Adrenal gland (tissue), 12 donors: ENCODE measurements around the gene SYNPR. TPM values are rescaled to one million over a fixed set of nuclear protein-coding genes. Genes with fewer than 3 reads are reported as not detected.

ENCODE experiments used
- DNase-seq, 7 donors: peaks; one replicate each; pipeline ENCODE4 v3.0.0-alpha.2; 2019 to 2020
- H3K27ac ChIP-seq, 5 donors: fragments of 200-600 bp; sonication (generic) in 4 of 5; 1 replicate in 3 of 5; 2 replicates in 2 of 5; pipeline versions ENCODE4 v1.5.1 to v1.8.0; 2016 to 2020; ENCODE audit warnings: mild to moderate bottlenecking in 1 of 5
- H3K27me3 ChIP-seq: fragments of 200-600 bp; 2 replicates; pipeline ENCODE4 v1.8.0; 2021
- H3K36me3 ChIP-seq, 2 donors: fragments of 200-600 bp; replicated peaks in 1 of 2; 1 replicate in 1 of 2; 2 replicates in 1 of 2; pipeline versions ENCODE4 v1.5.1 to v1.8.0; 2018 to 2022
- H3K4me1 ChIP-seq, 2 donors: fragments of 200-600 bp; replicated peaks in 1 of 2; 1 replicate in 1 of 2; 2 replicates in 1 of 2; pipeline versions ENCODE4 v1.5.1 to v1.8.0; 2018 to 2021
- H3K4me3 ChIP-seq, 4 donors: fragments of 200-600 bp; sonication (generic) in 3 of 4; one replicate each; pipeline ENCODE4 v1.5.1; 2016 to 2018
- H3K9me3 ChIP-seq, 3 donors: fragments of 200-600 bp; sonication (generic) in 1 of 3; replicated peaks in 1 of 3; 1 replicate in 2 of 3; 2 replicates in 1 of 3; pipeline versions ENCODE4 v1.5.1 to v1.8.0; 2016 to 2021
- POLR2A ChIP-seq, 2 donors: fragments of 450-650 bp; IDR thresholded peaks; one replicate each; pipeline ENCODE4 v1.6.1; 2017; ENCODE audit warnings: antibody characterized with exemption in 2 of 2, mild to moderate bottlenecking in 2 of 2, moderate library complexity in 1 of 2
- WGBS, 4 donors: extraction: QIAGEN DNeasy Blood & Tissue Kit in 2 of 4; methylation state at CpG; one replicate each; pipeline versions ENCODE4 v1.1.5 to v1.1.7; 2013 to 2017; 5-methylcytosine and 5-hydroxymethylcytosine counted together
- intact Hi-C, 2 donors: fragments of 100-400 bp; cut with DNase I; formaldehyde crosslinking; loops; one replicate each; pipeline versions ENCODE4 v1.14.1 to v1.15.0; 2022 to 2023
- polyA plus RNA-seq, 3 donors: library from polyadenylated mRNA; stranded (reverse); fragments of 200-250 nt in 2 of 3; fragments of 350-450 nt in 1 of 3; fragmentation: Illumina TruSeq in 1 of 3; extraction: RNeasy Lipid Tissue Mini Kit (QIAGEN cat#74804) in 1 of 3; gene quantifications; one replicate each; pipeline ENCODE4 v1.2.3, GENCODE V29; 2013 to 2014
- total RNA-seq, 9 donors: library from RNA; depleted of rRNA in 4 of 9; stranded (reverse); fragments of >200 nt in 4 of 9; fragments of 120-200 nt in 1 of 9; fragmentation: NEBNext Ultra II Directional in 1 of 9; extraction: Animal tissue kit (Norgen Biotek cat#: 25700) in 1 of 9; gene quantifications; one replicate each; pipeline versions ENCODE4 v1.1.0 to v1.2.4, GENCODE V29; 2013 to 2023
- TF ChIP-seq, protein P1 (sequence below), 6 experiments: fragments of 450-650 bp in 4 of 6; fragments of 200-600 bp in 2 of 6; sonication (generic) in 1 of 6; IDR thresholded peaks; 1 replicate in 5 of 6; 2 replicates in 1 of 6; pipeline versions ENCODE4 v1.5.1 to v1.8.0; 2016 to 2021; ENCODE audit warnings: antibody characterized with exemption in 6 of 6, mild to moderate bottlenecking in 2 of 6, moderate library complexity in 1 of 6
- donor health status: healthy with polysubstance abuse.
- donor health status: Bipolar disorder and iron deficiency.
- donor health status: DM: yes; HTN: yes; CAD: no.
- donor health status: DM: no; HTN: no; CAD: no.
- donor health status: DM: no; HTN: no; CAD: no.
- donor health status: DM: yes; HTN: yes; CAD: no.

The SYNPR gene
- total and polyA plus RNA-seq, 12 donors: 0.03 to 1.4 (median 0.25) TPM; not detected in 7

DNA sequence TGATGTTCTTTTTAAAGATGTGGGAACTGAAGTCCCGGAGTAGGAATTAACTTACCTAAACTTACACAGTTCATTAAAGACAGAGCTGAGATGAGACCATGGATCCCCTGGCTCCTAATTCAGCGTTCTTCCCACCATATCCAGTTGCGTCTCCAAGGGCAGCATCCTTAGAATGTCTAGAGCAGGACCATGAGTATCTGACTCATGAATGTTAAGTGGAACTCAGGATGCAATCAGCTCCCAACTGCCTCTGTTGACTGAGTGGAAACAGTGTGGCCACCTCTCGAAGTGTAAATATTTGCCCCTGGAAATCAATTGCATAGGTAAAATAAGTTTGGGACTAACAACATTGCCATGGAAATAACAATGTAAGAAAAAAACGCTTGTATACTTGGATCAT, 376.8 kb downstream of the SYNPR start:
- Histone ChIP-seq H3K27me3 (no peaks in the 10 kb centered on the region), H3K9me3 (no peaks in the 10 kb centered on the region), H3K27ac (no peak overlapping the region), H3K4me3 (no peak overlapping the region), H3K36me3 (no peaks in the 10 kb centered on the region), H3K4me1 (no peaks in the 10 kb centered on the region)
- TF ChIP-seq, protein P1, sequence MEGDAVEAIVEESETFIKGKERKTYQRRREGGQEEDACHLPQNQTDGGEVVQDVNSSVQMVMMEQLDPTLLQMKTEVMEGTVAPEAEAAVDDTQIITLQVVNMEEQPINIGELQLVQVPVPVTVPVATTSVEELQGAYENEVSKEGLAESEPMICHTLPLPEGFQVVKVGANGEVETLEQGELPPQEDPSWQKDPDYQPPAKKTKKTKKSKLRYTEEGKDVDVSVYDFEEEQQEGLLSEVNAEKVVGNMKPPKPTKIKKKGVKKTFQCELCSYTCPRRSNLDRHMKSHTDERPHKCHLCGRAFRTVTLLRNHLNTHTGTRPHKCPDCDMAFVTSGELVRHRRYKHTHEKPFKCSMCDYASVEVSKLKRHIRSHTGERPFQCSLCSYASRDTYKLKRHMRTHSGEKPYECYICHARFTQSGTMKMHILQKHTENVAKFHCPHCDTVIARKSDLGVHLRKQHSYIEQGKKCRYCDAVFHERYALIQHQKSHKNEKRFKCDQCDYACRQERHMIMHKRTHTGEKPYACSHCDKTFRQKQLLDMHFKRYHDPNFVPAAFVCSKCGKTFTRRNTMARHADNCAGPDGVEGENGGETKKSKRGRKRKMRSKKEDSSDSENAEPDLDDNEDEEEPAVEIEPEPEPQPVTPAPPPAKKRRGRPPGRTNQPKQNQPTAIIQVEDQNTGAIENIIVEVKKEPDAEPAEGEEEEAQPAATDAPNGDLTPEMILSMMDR (IDR thresholded peaks at IDR 0.05): no peak
- no peak for TF ChIP-seq POLR2A (IDR thresholded peaks at IDR 0.05)
- intact Hi-C loops: no loop called here
- no peak for DNase-seq
- 51 to 70% (median 60%) methylated on average over 5 of the region's 5 CpGs for WGBS, 4 donors

GRCh38 chr3:63655519-63655918, 377.4 kb downstream of the SYNPR start:
- no peaks in the 10 kb centered on the region for H3K9me3 ChIP-seq
- DNase-seq: no peak
- no peaks in the 10 kb centered on the region for H3K27me3 ChIP-seq
- TF ChIP-seq, protein P1 (IDR thresholded peaks at IDR 0.05): no peak
- TF ChIP-seq POLR2A (IDR thresholded peaks at IDR 0.05): no peak
- intact Hi-C loops: no loop called here
- no peaks in the 10 kb centered on the region for H3K36me3 ChIP-seq
- no peaks in the 10 kb centered on the region for H3K4me1 ChIP-seq
- WGBS, 4 donors: 55 to 70% (median 58%) methylated on average over 4 of the region's 4 CpGs
- no peak overlapping the region for H3K27ac ChIP-seq
- no peak overlapping the region for H3K4me3 ChIP-seq

GRCh38 chr3:63656786-63657185, 378.7 kb downstream of the SYNPR start:
- TF ChIP-seq, protein P1 (IDR thresholded peaks at IDR 0.05): no peak
- no peak for TF ChIP-seq POLR2A (IDR thresholded peaks at IDR 0.05)
- WGBS, 4 donors: 72 to 81% (median 74%) methylated on average over 6 of the region's 6 CpGs
- no peak for DNase-seq
- Histone ChIP-seq H3K36me3 (no peaks in the 10 kb centered on the region), H3K4me1 (no peaks in the 10 kb centered on the region), H3K4me3 (no peak overlapping the region), H3K9me3 (no peaks in the 10 kb centered on the region), H3K27me3 (no peaks in the 10 kb centered on the region), H3K27ac (no peak overlapping the region)
- intact Hi-C loops: no loop called here

GRCh38 chr3:63661242-63661641, 383.1 kb downstream of the SYNPR start:
- Histone ChIP-seq H3K27me3 (no peaks in the 10 kb centered on the region), H3K27ac (no peak overlapping the region), H3K36me3 (no peaks in the 10 kb centered on the region), H3K4me3 (no peak overlapping the region), H3K9me3 (no peaks in the 10 kb centered on the region), H3K4me1 (no peaks in the 10 kb centered on the region)
- intact Hi-C loops: no loop called here
- TF ChIP-seq, protein P1 (IDR thresholded peaks at IDR 0.05): no peak
- no peak for TF ChIP-seq POLR2A (IDR thresholded peaks at IDR 0.05)
- WGBS, 4 donors: 67 to 77% (median 74%) methylated on average over 1 of the region's 1 CpG
- no peak for DNase-seq
